Measurements from ENCODE around the gene PTPRM.

PTPRM gene

GRCh38 chr18:8329186-8329771 is 762.2 kb downstream of the PTPRM start:
- Histone ChIP-seq H3K4me3 (ENCODE audit: low read length, poor library complexity, severe bottlenecking) (no peak overlapping the region), H3K4me2 (ENCODE audit: low read depth, low read length, poor library complexity, severe bottlenecking) (no peak overlapping the region), H3F3A (ENCODE audit: low read depth) (no peaks in the 10 kb centered on the region), H3K9ac (ENCODE audit: low read depth, low read length, poor library complexity, severe bottlenecking) (no peak overlapping the region), H3K36me3 (ENCODE audit: insufficient read depth, low read length) (no peaks in the 10 kb centered on the region), H3K4me1 (ENCODE audit: insufficient read depth, low read length, poor library complexity, severe bottlenecking) (no peaks in the 10 kb centered on the region), H3K9me2 (replicated peaks; ENCODE audit: low read depth, low read length) (no peaks in the 10 kb centered on the region), H2AFZ (ENCODE audit: low read length) (no peak overlapping the region), H3K27me3 (ENCODE audit: insufficient read depth, low read length, poor library complexity, severe bottlenecking) (no peaks in the 10 kb centered on the region), H3K9me3 (ENCODE audit: insufficient read depth, low read depth, low read length) (no peaks in the 10 kb centered on the region), H3K79me2 (ENCODE audit: insufficient read depth, low read length) (no peaks in the 10 kb centered on the region), H4K20me1 (ENCODE audit: insufficient read depth, low read length, poor library complexity, severe bottlenecking) (no peaks in the 10 kb centered on the region)
- TF ChIP-seq, protein P1, sequence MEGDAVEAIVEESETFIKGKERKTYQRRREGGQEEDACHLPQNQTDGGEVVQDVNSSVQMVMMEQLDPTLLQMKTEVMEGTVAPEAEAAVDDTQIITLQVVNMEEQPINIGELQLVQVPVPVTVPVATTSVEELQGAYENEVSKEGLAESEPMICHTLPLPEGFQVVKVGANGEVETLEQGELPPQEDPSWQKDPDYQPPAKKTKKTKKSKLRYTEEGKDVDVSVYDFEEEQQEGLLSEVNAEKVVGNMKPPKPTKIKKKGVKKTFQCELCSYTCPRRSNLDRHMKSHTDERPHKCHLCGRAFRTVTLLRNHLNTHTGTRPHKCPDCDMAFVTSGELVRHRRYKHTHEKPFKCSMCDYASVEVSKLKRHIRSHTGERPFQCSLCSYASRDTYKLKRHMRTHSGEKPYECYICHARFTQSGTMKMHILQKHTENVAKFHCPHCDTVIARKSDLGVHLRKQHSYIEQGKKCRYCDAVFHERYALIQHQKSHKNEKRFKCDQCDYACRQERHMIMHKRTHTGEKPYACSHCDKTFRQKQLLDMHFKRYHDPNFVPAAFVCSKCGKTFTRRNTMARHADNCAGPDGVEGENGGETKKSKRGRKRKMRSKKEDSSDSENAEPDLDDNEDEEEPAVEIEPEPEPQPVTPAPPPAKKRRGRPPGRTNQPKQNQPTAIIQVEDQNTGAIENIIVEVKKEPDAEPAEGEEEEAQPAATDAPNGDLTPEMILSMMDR (conservative IDR thresholded peaks at IDR 0.05; ENCODE audit: low read length): no peak
- TF ChIP-seq EZH2phosphoT487 (IDR thresholded peaks at IDR 0.05; ENCODE audit: borderline replicate concordance): no peak

- Histone ChIP-seq H4K20me1 (ENCODE audit: insufficient read depth, low read length, poor library complexity, severe bottlenecking) (no peaks in the 10 kb centered on the region), H3K79me2 (ENCODE audit: insufficient read depth, low read length) (no peaks in the 10 kb centered on the region), H3K4me2 (ENCODE audit: low read depth, low read length, poor library complexity, severe bottlenecking) (no peak overlapping the region), H3K27me3 (ENCODE audit: insufficient read depth, low read length, poor library complexity, severe bottlenecking) (no peaks in the 10 kb centered on the region), H3F3A (ENCODE audit: low read depth) (no peaks in the 10 kb centered on the region), H3K36me3 (ENCODE audit: insufficient read depth, low read length) (no peaks in the 10 kb centered on the region), H3K9me2 (replicated peaks; ENCODE audit: low read depth, low read length) (no peaks in the 10 kb centered on the region), H2AFZ (ENCODE audit: low read length) (no peak overlapping the region), H3K4me3 (ENCODE audit: low read length, poor library complexity, severe bottlenecking) (no peak overlapping the region), H3K4me1 (ENCODE audit: insufficient read depth, low read length, poor library complexity, severe bottlenecking) (no peaks in the 10 kb centered on the region), H3K9me3 (ENCODE audit: insufficient read depth, low read depth, low read length) (no peaks in the 10 kb centered on the region), H3K9ac (ENCODE audit: low read depth, low read length, poor library complexity, severe bottlenecking) (no peak overlapping the region)
- TF ChIP-seq, protein P1 (conservative IDR thresholded peaks at IDR 0.05; ENCODE audit: low read length): no peak
- TF ChIP-seq EZH2phosphoT487 (IDR thresholded peaks at IDR 0.05; ENCODE audit: borderline replicate concordance): no peak
Observed at GRCh38 chr18:8330575-8330974, 763.5 kb downstream of the PTPRM start.

DNA sequence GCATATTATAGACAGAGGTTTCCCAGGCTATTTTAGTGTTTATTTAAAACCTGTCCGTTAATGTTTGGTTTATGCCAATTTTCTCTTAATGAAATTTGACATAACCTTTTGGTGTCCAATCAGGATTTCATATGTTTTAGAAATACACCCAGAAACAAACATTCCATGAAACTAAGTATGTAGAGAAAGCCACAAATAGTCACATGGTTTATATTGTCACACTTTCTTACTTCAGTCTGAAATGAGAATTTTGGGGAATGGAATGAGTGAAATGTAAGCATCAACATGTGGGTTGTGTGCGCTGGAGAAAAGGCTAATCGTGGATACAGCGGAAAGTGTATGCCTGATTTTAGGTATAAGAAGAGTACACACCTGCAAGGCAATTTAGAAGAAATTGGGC is 765.2 kb downstream of the PTPRM start:
- TF ChIP-seq EZH2phosphoT487 (IDR thresholded peaks at IDR 0.05; ENCODE audit: borderline replicate concordance): no peak

GRCh38 chr18:8333961-8334360 is 766.8 kb downstream of the PTPRM start:
- Histone ChIP-seq H3K9me3 (ENCODE audit: insufficient read depth, low read depth, low read length) (no peaks in the 10 kb centered on the region), H3K4me2 (ENCODE audit: low read depth, low read length, poor library complexity, severe bottlenecking) (no peak overlapping the region), H4K20me1 (ENCODE audit: insufficient read depth, low read length, poor library complexity, severe bottlenecking) (no peaks in the 10 kb centered on the region), H3K27me3 (ENCODE audit: insufficient read depth, low read length, poor library complexity, severe bottlenecking) (no peaks in the 10 kb centered on the region), H3K36me3 (ENCODE audit: insufficient read depth, low read length) (no peaks in the 10 kb centered on the region), H3K9ac (ENCODE audit: low read depth, low read length, poor library complexity, severe bottlenecking) (no peak overlapping the region), H3K9me2 (replicated peaks; ENCODE audit: low read depth, low read length) (no peaks in the 10 kb centered on the region), H3K4me3 (ENCODE audit: low read length, poor library complexity, severe bottlenecking) (no peak overlapping the region), H3K79me2 (ENCODE audit: insufficient read depth, low read length) (no peaks in the 10 kb centered on the region), H3F3A (ENCODE audit: low read depth) (no peaks in the 10 kb centered on the region), H3K4me1 (ENCODE audit: insufficient read depth, low read length, poor library complexity, severe bottlenecking) (no peaks in the 10 kb centered on the region), H2AFZ (ENCODE audit: low read length) (no peak overlapping the region)
- no peak for TF ChIP-seq EZH2phosphoT487 (IDR thresholded peaks at IDR 0.05; ENCODE audit: borderline replicate concordance)
- TF ChIP-seq, protein P1 (conservative IDR thresholded peaks at IDR 0.05; ENCODE audit: low read length): no peak

More for the DNA sequence above, 765.2 kb downstream of the PTPRM start:
- H3K36me3 ChIP-seq (ENCODE audit: insufficient read depth, low read length): no peaks in the 10 kb centered on the region
- no peaks in the 10 kb centered on the region for H3K4me1 ChIP-seq (ENCODE audit: insufficient read depth, low read length, poor library complexity, severe bottlenecking)
- no peak overlapping the region for H2AFZ ChIP-seq (ENCODE audit: low read length)
- H4K20me1 ChIP-seq (ENCODE audit: insufficient read depth, low read length, poor library complexity, severe bottlenecking): no peaks in the 10 kb centered on the region
- no peaks in the 10 kb centered on the region for H3K27me3 ChIP-seq (ENCODE audit: insufficient read depth, low read length, poor library complexity, severe bottlenecking)
- no peak overlapping the region for H3K4me3 ChIP-seq (ENCODE audit: low read length, poor library complexity, severe bottlenecking)
- no peak overlapping the region for H3K4me2 ChIP-seq (ENCODE audit: low read depth, low read length, poor library complexity, severe bottlenecking)
- no peaks in the 10 kb centered on the region for H3K79me2 ChIP-seq (ENCODE audit: insufficient read depth, low read length)
- no peaks in the 10 kb centered on the region for H3K9me2 ChIP-seq (replicated peaks; ENCODE audit: low read depth, low read length)
- H3K9ac ChIP-seq (ENCODE audit: low read depth, low read length, poor library complexity, severe bottlenecking): no peak overlapping the region
- H3K9me3 ChIP-seq (ENCODE audit: insufficient read depth, low read depth, low read length): no peaks in the 10 kb centered on the region
- no peaks in the 10 kb centered on the region for H3F3A ChIP-seq (ENCODE audit: low read depth)

Data from Loucy (cell line).